Peyer's patch (tissue), 4 donors: ENCODE results near the gene PDP2. TPM values are rescaled to one million over a fixed set of nuclear protein-coding genes. Genes with fewer than 3 reads are reported as not detected.
A peak's percentile ranks its signal among the peaks of the same experiment; 100 is the strongest.
"Not testable (repeated sequence)": the region's sequence is repeated elsewhere in the genome, so short reads cannot be mapped to it uniquely, and the experiment has no call there.

Source experiments
- DNase-seq, 3 donors: peaks; one replicate each; pipeline ENCODE4 v3.0.0-alpha.2; 2017 to 2019
- H3K27ac ChIP-seq, 4 donors: fragments of 200-600 bp; sonication (generic); one replicate each; pipeline ENCODE4 v1.5.1; 2016 to 2019
- H3K27me3 ChIP-seq, 2 donors: fragments of 200-600 bp; sonication (generic); one replicate each; pipeline ENCODE4 v1.5.1; 2019
- H3K36me3 ChIP-seq, 3 donors: fragments of 200-600 bp; sonication (generic); one replicate each; pipeline ENCODE4 v1.5.1; 2016 to 2019
- H3K4me1 ChIP-seq, 4 donors: fragments of 200-600 bp; sonication (generic); one replicate each; pipeline ENCODE4 v1.5.1; 2016 to 2019
- H3K4me3 ChIP-seq, 4 donors: fragments of 200-600 bp; sonication (generic); 1 replicate in 3 of 4; 2 replicates in 1 of 4; pipeline ENCODE4 v1.5.1; 2016 to 2019; ENCODE audit warnings: mild to moderate bottlenecking in 1 of 4
- H3K9me3 ChIP-seq, 4 donors: fragments of 200-600 bp; sonication (generic); one replicate each; pipeline ENCODE4 v1.5.1; 2016 to 2019; ENCODE audit warnings: mild to moderate bottlenecking in 1 of 4
- CTCF ChIP-seq, 6 experiments: fragments of 450-650 bp in 4 of 6; fragments of 200-600 bp in 2 of 6; sonication (generic) in 1 of 6; IDR thresholded peaks; one replicate each; pipeline ENCODE4 v1.5.1; 2017 to 2019; ENCODE audit warnings: antibody characterized with exemption in 6 of 6, mild to moderate bottlenecking in 3 of 6, moderate library complexity in 1 of 6
- POLR2A ChIP-seq, 2 donors: fragments of 450-650 bp; IDR thresholded peaks; one replicate each; pipeline ENCODE4 v1.5.1; 2017; ENCODE audit warnings: antibody characterized with exemption in 2 of 2, mild to moderate bottlenecking in 2 of 2, moderate library complexity in 2 of 2
- total RNA-seq, 4 donors: library from RNA; depleted of rRNA; stranded (reverse); fragments of >200 nt; gene quantifications; one replicate each; pipeline ENCODE4 v1.1.0, GENCODE V29; 2016

PDP2 gene
- total RNA-seq, 4 donors from 2014 or later, result 12.1 to 27.9 (median 15.3) TPM

- DNase-seq, result no peak
Observed at GRCh38 chr16:66859397-66860068, 20.8 kb upstream of the PDP2 start.

DNA sequence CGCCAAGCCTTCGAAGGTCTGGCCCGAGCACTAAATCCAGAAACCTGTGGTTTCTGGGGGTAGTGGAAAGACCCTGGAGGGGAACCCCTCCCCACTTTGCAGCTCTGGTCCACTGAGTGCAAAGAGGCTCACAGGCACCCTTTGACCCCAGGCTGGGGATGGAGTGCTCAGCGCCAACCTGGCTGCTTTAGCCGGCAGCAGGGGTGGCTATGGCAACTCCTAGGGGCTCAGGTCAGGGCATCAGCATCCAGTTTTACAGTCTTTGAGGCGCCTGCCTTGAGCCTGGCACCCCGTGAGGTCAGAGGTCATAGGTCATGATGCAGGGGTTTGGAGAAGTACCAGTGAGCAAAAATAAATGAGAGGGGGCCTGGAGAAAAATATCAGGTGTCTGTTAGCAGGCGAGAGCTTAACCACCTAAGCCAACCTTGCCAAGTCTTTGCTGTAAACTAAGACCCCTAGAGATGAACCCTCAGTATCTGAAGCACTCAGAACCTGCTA is 18.2 kb upstream of the PDP2 start:
- Histone ChIP-seq H3K27ac (no peak overlapping the region), H3K27me3 (no peaks in the 10 kb centered on the region), H3K9me3 (no peaks in the 10 kb centered on the region), H3K4me1 (no peaks in the 10 kb centered on the region), H3K36me3 (no peaks in the 10 kb centered on the region), H3K4me3 (no peak overlapping the region)
- DNase-seq, result no peak
- TF ChIP-seq POLR2A (IDR thresholded peaks at IDR 0.05) (no peak), CTCF (IDR thresholded peaks at IDR 0.05) (no peak)

More at GRCh38 chr16:66859397-66860068, 20.8 kb upstream of the PDP2 start:
- Histone ChIP-seq H3K27ac (no peak overlapping the region), H3K4me3 (no peak overlapping the region), H3K36me3 (no peaks in the 10 kb centered on the region), H3K27me3 (no peaks in the 10 kb centered on the region), H3K4me1 (no peaks in the 10 kb centered on the region), H3K9me3 (no peaks in the 10 kb centered on the region)
- TF ChIP-seq POLR2A (IDR thresholded peaks at IDR 0.05) (no peak), CTCF (IDR thresholded peaks at IDR 0.05) (no peak)

GRCh38 chr16:66863707-66864106 is 16.6 kb upstream of the PDP2 start:
- Histone ChIP-seq H3K9me3 (no peaks in the 10 kb centered on the region), H3K36me3 (no peaks in the 10 kb centered on the region), H3K4me1 (no peaks in the 10 kb centered on the region), H3K27me3 (no peaks in the 10 kb centered on the region), H3K27ac (no peak overlapping the region), H3K4me3 (no peak overlapping the region)
- TF ChIP-seq POLR2A (IDR thresholded peaks at IDR 0.05) (no peak), CTCF (IDR thresholded peaks at IDR 0.05) (no peak)
- no peak for DNase-seq

DNA sequence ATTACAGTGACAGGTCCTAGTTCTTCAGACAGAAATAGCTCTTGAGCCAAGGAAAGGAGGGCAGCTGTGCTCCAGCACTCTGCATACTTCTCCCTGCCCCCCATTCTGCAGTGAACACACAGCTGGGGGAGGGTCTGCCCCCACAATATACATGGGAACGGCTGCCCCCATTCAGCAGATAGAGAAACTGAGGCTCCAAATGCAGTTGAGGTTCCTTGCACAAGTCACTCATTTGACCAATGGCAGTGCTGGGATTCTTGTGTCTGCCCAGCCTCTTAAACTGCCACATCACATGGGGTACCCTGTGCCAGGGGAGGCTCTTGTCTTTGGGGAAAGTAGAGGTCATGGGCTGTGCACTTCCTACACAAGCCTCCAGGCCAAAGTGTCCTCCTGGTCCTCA is 10.9 kb upstream of the PDP2 start:
- Histone ChIP-seq H3K36me3 (no peaks in the 10 kb centered on the region), H3K9me3 (no peaks in the 10 kb centered on the region), H3K27me3 (no peaks in the 10 kb centered on the region), H3K4me3 (no peak overlapping the region), H3K27ac (no peak overlapping the region), H3K4me1 (peaks cover 0 to 17% (median 8%) of the 10 kb centered on the region in 4 donors)
- TF ChIP-seq CTCF (IDR thresholded peaks at IDR 0.05) (no peak), POLR2A (IDR thresholded peaks at IDR 0.05) (no peak)
- no peak for DNase-seq

GRCh38 chr16:66871363-66871762 is 9.0 kb upstream of the PDP2 start:
- not testable (repeated sequence) for DNase-seq, H3K36me3 ChIP-seq, H3K4me3 ChIP-seq, H3K9me3 ChIP-seq, H3K27me3 ChIP-seq
- Histone ChIP-seq H3K27ac (peak overlapping the region in 3 of 4 donors; percentile 25 to 74 (median 59)), H3K4me1 (peaks cover 0 to 17% (median 8%) of the 10 kb centered on the region in 4 donors)

DNA sequence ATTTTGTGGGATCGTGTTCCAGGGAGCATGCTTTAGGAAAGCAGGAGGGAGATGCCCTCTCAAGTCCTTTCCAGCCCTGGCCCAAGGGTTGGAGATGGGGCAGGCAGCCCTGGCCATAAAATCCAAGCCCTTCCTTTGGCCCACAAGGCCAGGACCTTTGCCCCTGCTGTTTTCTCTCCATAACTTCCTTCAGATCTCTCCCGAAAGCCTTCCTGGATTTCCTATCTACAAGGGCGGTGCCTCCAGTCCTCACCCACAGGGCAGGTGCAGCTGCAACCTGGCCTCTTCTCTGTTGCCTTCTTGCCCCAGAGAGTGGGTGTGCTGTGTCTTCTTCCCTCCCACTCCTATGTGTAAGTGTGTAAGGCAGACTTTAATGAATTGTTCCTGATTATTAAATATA is 8.5 kb upstream of the PDP2 start:
- H3K27me3 ChIP-seq, result no peaks in the 10 kb centered on the region
- no peak overlapping the region for H3K4me3 ChIP-seq
- H3K9me3 ChIP-seq, result no peaks in the 10 kb centered on the region
- DNase-seq, result peak in 2 of 3 donors; percentile 83 to 86
- no peaks in the 10 kb centered on the region for H3K36me3 ChIP-seq
- H3K27ac ChIP-seq, result peak overlapping the region in 3 of 4 donors; percentile 25 to 74 (median 59)
- H3K4me1 ChIP-seq, result peaks cover 0 to 17% (median 8%) of the 10 kb centered on the region in 4 donors
- TF ChIP-seq CTCF (IDR thresholded peaks at IDR 0.05) (no peak), POLR2A (IDR thresholded peaks at IDR 0.05) (no peak)
